GM10266 (cell line): ENCODE data around the gene PHACTR3.

Source experiments
- DNase-seq: peaks from one replicate; pipeline ENCODE4 v3.0.0; 2012; ENCODE audit errors: extremely low spot score
- CTCF ChIP-seq: IDR thresholded peaks from 2 replicates; pipeline ENCODE4 v1.5.1; 2012; ENCODE audit warnings: mild to moderate bottlenecking, low read depth; ENCODE audit not compliant: control insufficient read depth, insufficient read depth; ENCODE audit errors: missing control alignments

PHACTR3 gene

GRCh38 chr20:59786801-59787537 is 182.6 kb downstream of the PHACTR3 start:
- no peak for DNase-seq
- TF ChIP-seq CTCF, result no peak

GRCh38 chr20:59787538-59787890 is 183.2 kb downstream of the PHACTR3 start:
- DNase-seq, result no peak
- TF ChIP-seq CTCF, result no peak

GRCh38 chr20:59788196-59788735 is 183.9 kb downstream of the PHACTR3 start:
- no peak for DNase-seq
- TF ChIP-seq CTCF, result no peak

- TF ChIP-seq CTCF, result no peak
- no peak for DNase-seq
Observed at GRCh38 chr20:59788811-59789397, 184.6 kb downstream of the PHACTR3 start.

GRCh38 chr20:59789686-59790085 is 185.3 kb downstream of the PHACTR3 start:
- no peak for TF ChIP-seq CTCF
- DNase-seq, result no peak

GRCh38 chr20:59790346-59790745 is 186.0 kb downstream of the PHACTR3 start:
- TF ChIP-seq CTCF, result no peak
- DNase-seq, result no peak

GRCh38 chr20:59792300-59792699 is 188.0 kb downstream of the PHACTR3 start:
- no peak for DNase-seq
- TF ChIP-seq CTCF, result no peak
